Adipocyte (in vitro differentiated cells): Measurements from ENCODE around the gene MOK.

Experiments used
- DNase-seq: peaks from one replicate; pipeline ENCODE4 v3.0.0-alpha.2; 2015; ENCODE audit warnings: low read depth
- H3K27me3 ChIP-seq: replicated peaks from 2 replicates; pipeline ENCODE4 v1.7.0; 2013; ENCODE audit warnings: mild to moderate bottlenecking, low read length, moderate library complexity; ENCODE audit not compliant: control insufficient read depth, insufficient read depth
- H3K36me3 ChIP-seq: 2 replicates; pipeline ENCODE4 v1.7.0; 2013; ENCODE audit warnings: low read length, mild to moderate bottlenecking, moderate library complexity; ENCODE audit not compliant: control insufficient read depth, insufficient read depth, severe bottlenecking
- H3K4me1 ChIP-seq: 2 replicates; pipeline ENCODE4 v1.7.0; 2013; ENCODE audit warnings: mild to moderate bottlenecking, low read length, moderate library complexity; ENCODE audit not compliant: control insufficient read depth, insufficient read depth
- H3K4me3 ChIP-seq: 2 replicates; pipeline ENCODE4 v1.7.0; 2013; ENCODE audit warnings: mild to moderate bottlenecking, low read length, moderate library complexity
- H3K9ac ChIP-seq: 2 replicates; pipeline ENCODE4 v1.7.0; 2013; ENCODE audit warnings: mild to moderate bottlenecking, low read length, moderate library complexity
- H3K9me3 ChIP-seq: 2 replicates; pipeline ENCODE4 v1.7.0; 2013; ENCODE audit warnings: mild to moderate bottlenecking, low read length, moderate library complexity; ENCODE audit not compliant: control insufficient read depth

The MOK gene

DNA sequence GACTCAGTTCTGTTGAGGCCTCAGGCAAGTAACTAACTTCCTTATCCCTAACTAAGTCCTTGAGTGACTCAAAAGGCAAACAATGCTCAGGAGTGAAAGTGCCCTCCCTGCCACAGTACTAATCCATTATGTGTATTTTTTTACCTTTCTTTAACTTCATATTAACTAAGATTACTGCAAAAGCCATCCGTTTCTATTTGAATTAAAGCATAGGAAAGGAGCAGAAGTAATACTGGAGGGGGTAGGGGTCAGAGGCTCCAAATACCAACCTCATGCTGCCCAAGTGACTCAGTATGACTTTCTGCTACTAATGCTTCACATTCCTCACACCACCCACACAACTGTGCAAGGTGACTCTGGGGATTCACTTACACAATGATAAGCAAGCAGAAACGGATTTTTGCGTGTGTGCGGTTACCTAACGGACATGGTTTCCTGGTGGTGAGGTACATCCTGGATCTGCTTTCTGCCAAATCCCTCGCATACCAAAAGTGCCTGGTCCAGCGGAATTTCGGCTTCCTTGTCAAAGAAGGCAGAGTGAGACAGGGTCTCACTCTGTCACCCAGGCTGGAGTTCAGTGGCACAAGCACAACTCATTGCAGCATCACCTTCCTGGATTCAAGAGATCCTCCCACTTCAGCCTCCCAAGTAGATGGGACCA, 25.1 kb downstream of the MOK start:
- peak; percentile 84 for DNase-seq

DNA sequence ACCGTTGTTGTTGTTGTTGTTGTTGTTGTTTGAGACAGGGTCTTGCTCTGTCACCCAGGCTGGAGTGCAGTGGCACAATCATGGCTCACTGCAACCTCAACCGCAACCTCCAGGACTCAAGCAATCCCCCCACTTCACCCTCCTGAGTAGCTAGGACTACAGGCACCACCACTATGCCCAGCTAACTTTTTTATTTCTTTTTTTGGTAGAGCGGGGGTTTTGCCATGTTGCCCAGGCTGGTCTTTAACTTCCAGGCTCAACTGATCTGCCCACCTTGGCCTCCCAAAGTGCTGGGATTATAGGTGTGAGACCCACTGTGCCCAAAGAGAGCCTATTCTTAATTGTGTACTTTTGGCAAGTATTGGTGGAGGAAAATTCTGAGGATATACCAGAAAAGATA, 25.7 kb downstream of the MOK start:
- Histone ChIP-seq H3K4me1 (peaks cover 16% of the 10 kb centered on the region), H3K9ac (no peak overlapping the region), H3K4me3 (no peak overlapping the region), H3K9me3 (no peaks in the 10 kb centered on the region), H3K36me3 (peaks cover 4% of the 10 kb centered on the region), H3K27me3 (no peaks in the 10 kb centered on the region)
- DNase-seq: no peak

More for the DNA sequence above, 25.1 kb downstream of the MOK start:
- H3K4me3 ChIP-seq: no peak overlapping the region
- peak overlapping the region; percentile 27 for H3K9ac ChIP-seq
- H3K36me3 ChIP-seq: peaks cover 4% of the 10 kb centered on the region
- H3K4me1 ChIP-seq: peaks cover 16% of the 10 kb centered on the region
- no peaks in the 10 kb centered on the region for H3K27me3 ChIP-seq
- no peaks in the 10 kb centered on the region for H3K9me3 ChIP-seq

GRCh38 chr14:102278631-102278935, 26.4 kb downstream of the MOK start:
- no peak overlapping the region for H3K9ac ChIP-seq
- H3K36me3 ChIP-seq: peaks cover 4% of the 10 kb centered on the region

DNA sequence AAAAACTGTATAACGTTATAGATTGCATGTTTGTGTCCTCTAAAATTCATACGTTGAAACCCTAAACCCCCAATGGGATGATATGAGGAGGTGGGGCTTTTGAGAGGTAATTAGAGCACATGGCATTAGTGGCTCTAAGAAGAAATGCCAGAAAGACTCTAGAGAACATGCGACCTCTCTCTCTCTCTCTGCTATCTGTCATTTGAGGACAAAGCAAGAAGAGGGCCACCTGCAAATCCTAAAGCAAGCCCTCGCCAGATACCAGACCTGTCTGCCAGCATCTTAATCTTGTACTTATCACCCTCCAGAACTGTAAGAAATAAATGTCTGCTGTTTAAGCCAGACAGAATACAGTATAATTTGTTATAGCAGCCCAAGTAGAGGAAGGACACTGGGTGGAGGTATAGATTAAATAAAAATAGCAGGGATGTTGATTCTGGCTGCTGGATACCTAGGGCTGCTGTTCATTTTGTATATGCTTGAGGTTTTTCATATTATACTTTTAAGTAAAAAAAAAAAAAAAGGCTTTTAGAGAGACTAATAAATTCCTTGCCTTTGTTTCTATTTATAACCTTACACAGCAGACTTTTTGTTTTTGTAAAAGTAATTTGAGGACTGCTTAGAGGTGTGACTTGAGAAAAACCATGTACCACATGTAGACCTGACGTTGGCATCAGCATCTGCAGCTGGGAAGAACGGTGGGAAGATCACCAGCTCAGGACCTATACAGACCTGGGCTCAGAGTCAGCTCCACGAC, 26.9 kb downstream of the MOK start:
- Histone ChIP-seq H3K9ac (no peak overlapping the region), H3K4me3 (no peak overlapping the region), H3K27me3 (no peaks in the 10 kb centered on the region), H3K36me3 (peaks cover 4% of the 10 kb centered on the region), H3K4me1 (peaks cover 16% of the 10 kb centered on the region), H3K9me3 (no peaks in the 10 kb centered on the region)
- DNase-seq: no peak

More at GRCh38 chr14:102278631-102278935, 26.4 kb downstream of the MOK start:
- Histone ChIP-seq H3K4me1 (peaks cover 16% of the 10 kb centered on the region), H3K9me3 (no peaks in the 10 kb centered on the region), H3K27me3 (no peaks in the 10 kb centered on the region), H3K4me3 (no peak overlapping the region)
- no peak for DNase-seq

GRCh38 chr14:102275866-102276265, 29.1 kb downstream of the MOK start:
- no peaks in the 10 kb centered on the region for H3K27me3 ChIP-seq
- H3K9me3 ChIP-seq: no peaks in the 10 kb centered on the region
- H3K4me1 ChIP-seq: peaks cover 18% of the 10 kb centered on the region
- no peak for DNase-seq
- no peak overlapping the region for H3K9ac ChIP-seq
- H3K4me3 ChIP-seq: no peak overlapping the region
- no peaks in the 10 kb centered on the region for H3K36me3 ChIP-seq

GRCh38 chr14:102272392-102272791, 32.6 kb downstream of the MOK start:
- no peaks in the 10 kb centered on the region for H3K27me3 ChIP-seq
- H3K4me1 ChIP-seq: peaks cover 2% of the 10 kb centered on the region
- H3K9ac ChIP-seq: no peak overlapping the region
- no peaks in the 10 kb centered on the region for H3K9me3 ChIP-seq
- peak; percentile 31 for DNase-seq
- no peaks in the 10 kb centered on the region for H3K36me3 ChIP-seq
- H3K4me3 ChIP-seq: no peak overlapping the region

DNA sequence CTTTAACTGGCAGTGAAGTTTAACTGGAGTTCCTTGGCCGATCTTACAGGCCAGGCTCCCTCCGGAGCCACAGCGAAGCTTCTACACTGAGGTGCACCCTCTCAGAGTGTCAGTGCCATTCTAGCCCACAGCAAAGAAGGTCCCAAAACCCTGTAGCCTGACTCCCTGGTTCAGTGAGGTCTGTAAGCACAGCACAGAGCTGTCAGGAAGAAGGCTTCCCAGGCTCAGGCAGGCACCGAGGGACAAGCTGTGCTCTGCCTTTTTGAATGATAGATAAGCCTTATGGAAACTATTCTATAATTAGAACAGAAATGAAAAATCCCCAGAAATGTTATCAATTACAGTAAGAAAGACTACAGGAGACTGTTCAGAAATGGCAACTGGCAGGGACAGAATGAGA, 40.2 kb downstream of the MOK start:
- Histone ChIP-seq H3K27me3 (no peaks in the 10 kb centered on the region), H3K36me3 (no peaks in the 10 kb centered on the region), H3K9me3 (no peaks in the 10 kb centered on the region), H3K9ac (peak overlapping the region; percentile 25), H3K4me1 (peaks cover 12% of the 10 kb centered on the region), H3K4me3 (no peak overlapping the region)
- DNase-seq: no peak

- no peaks in the 10 kb centered on the region for H3K27me3 ChIP-seq
- peaks cover 12% of the 10 kb centered on the region for H3K4me1 ChIP-seq
- no peaks in the 10 kb centered on the region for H3K36me3 ChIP-seq
- H3K4me3 ChIP-seq: no peak overlapping the region
- no peak for DNase-seq
- no peak overlapping the region for H3K9ac ChIP-seq
- no peaks in the 10 kb centered on the region for H3K9me3 ChIP-seq
Observed at GRCh38 chr14:102264355-102264754, 40.6 kb downstream of the MOK start.

GRCh38 chr14:102262929-102263462, 42.0 kb downstream of the MOK start:
- H3K9me3 ChIP-seq: no peaks in the 10 kb centered on the region
- H3K4me1 ChIP-seq: peaks cover 12% of the 10 kb centered on the region
- DNase-seq: peak; percentile 26
- no peak overlapping the region for H3K9ac ChIP-seq
- no peaks in the 10 kb centered on the region for H3K27me3 ChIP-seq
- no peak overlapping the region for H3K4me3 ChIP-seq
- no peaks in the 10 kb centered on the region for H3K36me3 ChIP-seq

- peaks cover 6% of the 10 kb centered on the region for H3K4me1 ChIP-seq
- no peaks in the 10 kb centered on the region for H3K9me3 ChIP-seq
- H3K36me3 ChIP-seq: no peaks in the 10 kb centered on the region
- DNase-seq: no peak
- H3K4me3 ChIP-seq: no peak overlapping the region
- H3K27me3 ChIP-seq: no peaks in the 10 kb centered on the region
- no peak overlapping the region for H3K9ac ChIP-seq
Observed at GRCh38 chr14:102258136-102258535, 46.8 kb downstream of the MOK start.

DNA sequence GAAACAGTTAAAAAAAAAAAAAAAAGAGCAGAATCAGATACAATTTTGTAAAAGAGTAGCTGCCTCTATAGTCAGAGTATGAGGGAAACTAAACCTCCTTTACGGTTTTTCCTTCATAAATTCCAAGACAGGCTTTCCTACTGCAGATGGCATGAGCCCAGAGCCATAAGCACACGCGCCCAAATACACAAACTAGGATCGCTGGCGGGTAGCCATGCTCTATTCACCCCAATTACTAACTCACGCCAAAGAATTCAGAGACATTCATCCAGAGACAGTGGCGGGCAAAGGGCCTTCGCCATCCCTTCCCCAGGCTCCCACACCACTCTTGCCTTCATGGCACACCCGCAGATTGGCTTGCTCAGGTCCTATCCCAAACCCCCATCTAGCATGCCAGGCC, 48.2 kb downstream of the MOK start:
- Histone ChIP-seq H3K27me3 (no peaks in the 10 kb centered on the region), H3K4me3 (no peak overlapping the region), H3K4me1 (peaks cover 6% of the 10 kb centered on the region)

More for the DNA sequence above, 48.2 kb downstream of the MOK start:
- H3K9ac ChIP-seq: no peak overlapping the region
- no peak for DNase-seq
- H3K36me3 ChIP-seq: no peaks in the 10 kb centered on the region
- no peaks in the 10 kb centered on the region for H3K9me3 ChIP-seq
